OCI-LY7 (cell line): Measurements from ENCODE around the gene SLC8A1. TPM values are rescaled to one million over a fixed set of nuclear protein-coding genes. Genes with fewer than 3 reads are reported as not detected.

Experiments used
- BruUV-seq: library from RNA; stranded (reverse); fragments of 400-500 nt; replicated peaks from 2 replicates; lab custom pipeline; 2021; lab: Mats Ljungman, UMichigan
- CTCF ChIA-PET: fragments of 300-600 bp; sonication (Branson Sonifier 250); formaldehyde crosslinking; loops from one replicate; lab custom pipeline; 2022; ENCODE audit warnings: antibody characterized with exemption; ENCODE audit not compliant: unreplicated experiment; lab: Charles Lee
- POLR2A ChIA-PET: fragments of 300-600 bp; sonication (Branson Sonifier 250); formaldehyde crosslinking; loops from one replicate; lab custom pipeline; 2022; ENCODE audit warnings: antibody characterized with exemption; lab: Charles Lee
- DNase-seq: peaks from one replicate; pipeline ENCODE4 v3.0.0-alpha.2; 2015; ENCODE audit warnings: low spot score
- H2AFZ ChIP-seq: fragments of 200-600 bp; sonication (generic), shearing (Covaris generic); 2 replicates; pipeline ENCODE4 v1.6.1; 2014; ENCODE audit warnings: mild to moderate bottlenecking, antibody characterized with exemption, low read length, moderate library complexity
- H3K27ac ChIP-seq: fragments of 200-600 bp; sonication (generic); 2 replicates; pipeline ENCODE4 v1.5.1; 2014; ENCODE audit warnings: mixed run types, low read depth, mild to moderate bottlenecking, moderate library complexity, low read length, inconsistent platforms; ENCODE audit not compliant: poor library complexity, severe bottlenecking
- H3K36me3 ChIP-seq: fragments of 200-600 bp; sonication (generic); 2 replicates; pipeline ENCODE4 v1.6.1; 2014; ENCODE audit warnings: mild to moderate bottlenecking, antibody characterized with exemption, low read length, moderate library complexity, mixed read lengths; ENCODE audit not compliant: insufficient read depth
- H3K4me1 ChIP-seq: fragments of 200-600 bp; sonication (generic); 2 replicates; pipeline ENCODE4 v1.5.1; 2014; ENCODE audit warnings: mild to moderate bottlenecking, low read length; ENCODE audit not compliant: insufficient read depth, poor library complexity, severe bottlenecking
- H3K4me2 ChIP-seq: fragments of 200-600 bp; sonication (generic); 2 replicates; pipeline ENCODE4 v1.6.1; 2014; ENCODE audit warnings: mild to moderate bottlenecking, low read length
- H3K4me3 ChIP-seq: fragments of 200-600 bp; sonication (generic); 2 replicates; pipeline ENCODE4 v1.5.1; 2014; ENCODE audit warnings: mild to moderate bottlenecking, low read depth, low read length; ENCODE audit not compliant: poor library complexity, severe bottlenecking
- H3K79me2 ChIP-seq: fragments of 200-600 bp; sonication (generic); 2 replicates; pipeline ENCODE4 v1.6.1; 2016; ENCODE audit warnings: low read depth, mild to moderate bottlenecking, low read length, moderate library complexity, mixed read lengths; ENCODE audit not compliant: insufficient read depth
- H3K9me2 ChIP-seq: fragments of 200-600 bp; sonication (generic); 2 replicates; pipeline ENCODE4 v1.6.1; 2016; ENCODE audit warnings: mild to moderate bottlenecking, low read length, mixed read lengths; ENCODE audit not compliant: insufficient read depth
- H3K9me3 ChIP-seq: fragments of 200-600 bp; sonication (generic); 2 replicates; pipeline ENCODE4 v1.6.1; 2014; ENCODE audit warnings: mild to moderate bottlenecking, mixed run types, low read length, mixed read lengths
- H4K20me1 ChIP-seq: fragments of 200-600 bp; sonication (generic); 2 replicates; pipeline ENCODE4 v1.6.1; 2014; ENCODE audit warnings: mild to moderate bottlenecking, antibody characterized with exemption, low read length, moderate library complexity, mixed read lengths; ENCODE audit not compliant: insufficient read depth
- CTCF ChIP-seq: fragments of 200-600 bp; sonication (generic); conservative IDR thresholded peaks from 2 replicates; pipeline ENCODE4 v1.5.1; 2014; ENCODE audit warnings: mild to moderate bottlenecking, antibody characterized with exemption, low read length, moderate library complexity, mixed read lengths
- EZH2phosphoT487 ChIP-seq: fragments of 200-600 bp; sonication (generic); IDR thresholded peaks from 2 replicates; pipeline ENCODE4 v1.6.1; 2018; ENCODE audit warnings: low read depth, borderline replicate concordance, mild to moderate bottlenecking, mixed run types, antibody characterized with exemption, low read length, moderate library complexity, mixed read lengths
- intact Hi-C: fragments of 100-400 bp; cut with micrococcal nuclease; formaldehyde crosslinking; loops from one replicate; pipeline ENCODE4 v1.10.0; 2022; ENCODE audit not compliant: unreplicated experiment
- total RNA-seq, 2 experiments: library from RNA; depleted of rRNA in 1 of 2; stranded (reverse); fragments of >200 nt in 1 of 2; shearing (Covaris generic) in 1 of 2; gene quantifications; 2 replicates each; pipeline ENCODE4 v1.2.3, GENCODE V29; 2014 to 2022

The SLC8A1 gene
- total RNA-seq, 2 experiments from 2014 or later = 3.6 to 7.3 TPM

GRCh38 chr2:40273734-40274182 is 178.1 kb downstream of the SLC8A1 start:
- no peaks in the 10 kb centered on the region for H3K9me3 ChIP-seq
- no peak overlapping the region for H2AFZ ChIP-seq
- no peaks in the 10 kb centered on the region for H3K36me3 ChIP-seq
- no peaks in the 10 kb centered on the region for H3K9me2 ChIP-seq
- CTCF ChIA-PET = no interaction called here
- POLR2A ChIA-PET = interaction anchor here (1.4 to 2.1 kb wide), 2 partner anchors 16 to 17 kb away, joined by 3 to 12 read pairs; no protein-coding TSS in a partner anchor
- no TSS peak for BruUV-seq
- H3K4me1 ChIP-seq = peaks cover 43% of the 10 kb centered on the region
- intact Hi-C loops = no loop called here
- H4K20me1 ChIP-seq = no peaks in the 10 kb centered on the region
- no peak overlapping the region for H3K4me3 ChIP-seq
- no peak overlapping the region for H3K4me2 ChIP-seq
- no peak for DNase-seq
- no peaks in the 10 kb centered on the region for H3K79me2 ChIP-seq
- no peak for TF ChIP-seq CTCF
- no peak for TF ChIP-seq EZH2phosphoT487
- no peak overlapping the region for H3K27ac ChIP-seq

GRCh38 chr2:40271094-40271493 is 180.8 kb downstream of the SLC8A1 start:
- TF ChIP-seq CTCF (no peak), EZH2phosphoT487 (no peak)
- BruUV-seq = no TSS peak
- no peaks in the 10 kb centered on the region for H3K79me2 ChIP-seq
- no peaks in the 10 kb centered on the region for H3K9me2 ChIP-seq
- H3K4me3 ChIP-seq = no peak overlapping the region
- no peak overlapping the region for H3K27ac ChIP-seq
- H3K36me3 ChIP-seq = no peaks in the 10 kb centered on the region
- ChIA-PET CTCF (no interaction called here), POLR2A (interaction anchor here (3.6 kb wide), 1 partner anchor 9 kb away, joined by 12 read pairs; no protein-coding TSS in a partner anchor)
- no peak overlapping the region for H2AFZ ChIP-seq
- H3K4me1 ChIP-seq = peaks cover 25% of the 10 kb centered on the region
- 0 out of 2 replicates have a peak overlapping the region, but pooled peaks have one; percentile 0 for H3K4me2 ChIP-seq
- DNase-seq = no peak
- intact Hi-C loops = no loop called here
- no peaks in the 10 kb centered on the region for H3K9me3 ChIP-seq
- no peaks in the 10 kb centered on the region for H4K20me1 ChIP-seq

GRCh38 chr2:40270372-40270771 is 181.5 kb downstream of the SLC8A1 start:
- TF ChIP-seq EZH2phosphoT487 (no peak), CTCF (no peak)
- CTCF ChIA-PET = no interaction called here

More at GRCh38 chr2:40270372-40270771, 181.5 kb downstream of the SLC8A1 start:
- H3K9me3 ChIP-seq = no peaks in the 10 kb centered on the region
- DNase-seq = no peak
- no TSS peak for BruUV-seq
- H3K79me2 ChIP-seq = no peaks in the 10 kb centered on the region
- peaks cover 18% of the 10 kb centered on the region for H3K4me1 ChIP-seq
- no peaks in the 10 kb centered on the region for H4K20me1 ChIP-seq
- no peak overlapping the region for H3K4me2 ChIP-seq
- intact Hi-C loops = no loop called here
- H3K27ac ChIP-seq = no peak overlapping the region
- POLR2A ChIA-PET = interaction anchor here (2.1 to 3.6 kb wide), 2 partner anchors 9 to 12 kb away, joined by 8 to 12 read pairs; no protein-coding TSS in a partner anchor
- no peak overlapping the region for H2AFZ ChIP-seq
- no peak overlapping the region for H3K4me3 ChIP-seq
- H3K36me3 ChIP-seq = no peaks in the 10 kb centered on the region
- no peaks in the 10 kb centered on the region for H3K9me2 ChIP-seq
